ENCODE measurements around the gene DUSP12. TPM values are rescaled to one million over a fixed set of nuclear protein-coding genes. Genes with fewer than 3 reads are reported as not detected.

Gene DUSP12
- total RNA-seq, 1 experiment from 2014 or later, result 31.6 TPM

GRCh38 chr1:161702250-161702649 is 47.3 kb upstream of the DUSP12 start:
- DNase-seq (ENCODE audit: low read depth, low spot score), result no peak
- no peaks in the 10 kb centered on the region for H3K36me3 ChIP-seq (ENCODE audit: control insufficient read depth in 1 of 2, insufficient read depth in 2 of 2, low read length in 2 of 2)
- H3K4me3 ChIP-seq (replicated peaks in 1 of 2; ENCODE audit: low read depth in 1 of 2, low read length in 2 of 2), result no peak overlapping the region
- H3K9me2 ChIP-seq (ENCODE audit: insufficient read depth), result no peaks in the 10 kb centered on the region
- intact Hi-C loops (cut with micrococcal nuclease), result no loop called here
- POLR2A ChIA-PET, result interaction anchor here (0.6 kb wide), 1 partner anchor 24 kb away, joined by 3 read pairs; no protein-coding TSS in a partner anchor
- no peak overlapping the region for H3K4me2 ChIP-seq (ENCODE audit: low read length)
- no TSS peak for BruUV-seq (replicated peaks)
- no peaks in the 10 kb centered on the region for H3K9me3 ChIP-seq (ENCODE audit: control insufficient read depth in 1 of 2, insufficient read depth in 1 of 2, low read depth in 1 of 2, low read length in 2 of 2)
- RAD21 ChIA-PET (ENCODE audit: low non-redundant PET in 1 of 2, low total read pairs in 2 of 2, uncharacterized antibody in 2 of 2, unreplicated experiment in 2 of 2), result no interaction called here
- no peak for TF ChIP-seq EZH2 (IDR thresholded peaks at IDR 0.05)
- no peak for TF ChIP-seq ZFX (IDR thresholded peaks at IDR 0.05)
- no peak for TF ChIP-seq CTCF (IDR thresholded peaks at IDR 0.05 in 2 of 3, conservative IDR thresholded peaks at IDR 0.05 in 1 of 3; ENCODE audit: borderline replicate concordance in 1 of 3, insufficient read depth in 1 of 3, low read depth in 2 of 3, low read length in 2 of 3)
- no peak for TF ChIP-seq TCF7L2 (IDR thresholded peaks at IDR 0.05; ENCODE audit: borderline replicate concordance, extremely low read depth, insufficient read depth, insufficient read length)
- TF ChIP-seq EGR1 (IDR thresholded peaks at IDR 0.05; ENCODE audit: low read depth), result no peak
- no peak for TF ChIP-seq ELF1 (IDR thresholded peaks at IDR 0.05; ENCODE audit: borderline replicate concordance, low read depth)
- TF ChIP-seq RAD21 (IDR thresholded peaks at IDR 0.05; ENCODE audit: low read depth), result no peak
- no peak for ATAC-seq
- no peaks in the 10 kb centered on the region for H3K79me2 ChIP-seq (ENCODE audit: insufficient read depth, low read length)
- H2AFZ ChIP-seq (ENCODE audit: low read depth, low read length, poor library complexity, severe bottlenecking), result no peak overlapping the region
- H3K27me3 ChIP-seq (ENCODE audit: insufficient read depth, low read length), result no peaks in the 10 kb centered on the region
- no peak overlapping the region for H3K27ac ChIP-seq (ENCODE audit: low read depth, low read length)
- H4K20me1 ChIP-seq (ENCODE audit: insufficient read depth), result no peaks in the 10 kb centered on the region
- CTCF ChIA-PET, result interaction anchor here (0.8 kb wide), 1 partner anchor 39 kb away, joined by 3 read pairs; no protein-coding TSS in a partner anchor
- H3K9ac ChIP-seq (ENCODE audit: low read length), result no peak overlapping the region
- H3K4me1 ChIP-seq (ENCODE audit: control insufficient read depth in 1 of 2, insufficient read depth in 2 of 2, low read length in 2 of 2), result peaks cover 0 to 11% of the 10 kb centered on the region in 2 experiments; a peak in 2 of 4 replicates

DNA sequence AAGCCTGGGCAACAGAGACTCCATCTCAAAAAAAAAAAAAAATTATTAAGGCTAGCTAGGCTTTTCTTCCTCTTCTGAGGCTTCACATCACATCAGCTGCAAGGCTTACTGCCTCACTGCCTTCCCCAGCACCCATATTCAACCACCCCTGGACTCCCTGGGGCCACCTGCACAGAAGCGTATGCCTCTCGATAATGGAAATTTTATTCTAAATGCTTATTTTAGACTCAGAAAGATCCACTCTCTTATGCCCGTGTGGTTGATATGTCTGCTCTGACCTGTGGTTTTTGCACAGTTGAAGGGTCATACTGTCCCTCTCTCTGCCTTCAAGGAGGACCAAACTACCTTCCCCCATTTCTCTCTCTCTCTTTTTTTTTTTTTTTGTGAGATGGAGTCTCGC is 44.0 kb upstream of the DUSP12 start:
- no peaks in the 10 kb centered on the region for H4K20me1 ChIP-seq (ENCODE audit: insufficient read depth)
- H3K4me1 ChIP-seq (ENCODE audit: control insufficient read depth in 1 of 2, insufficient read depth in 2 of 2, low read length in 2 of 2), result peaks cover 0 to 11% of the 10 kb centered on the region in 2 experiments; a peak in 2 of 4 replicates
- CTCF ChIA-PET, result no interaction called here
- no peak overlapping the region for H3K4me3 ChIP-seq (replicated peaks in 1 of 2; ENCODE audit: low read depth in 1 of 2, low read length in 2 of 2)
- no peaks in the 10 kb centered on the region for H3K36me3 ChIP-seq (ENCODE audit: control insufficient read depth in 1 of 2, insufficient read depth in 2 of 2, low read length in 2 of 2)
- H3K9ac ChIP-seq (ENCODE audit: low read length), result no peak overlapping the region
- H3K27ac ChIP-seq (ENCODE audit: low read depth, low read length), result no peak overlapping the region
- no peaks in the 10 kb centered on the region for H3K9me2 ChIP-seq (ENCODE audit: insufficient read depth)
- intact Hi-C loops (cut with micrococcal nuclease), result no loop called here
- POLR2A ChIA-PET, result no interaction called here
- no peak for DNase-seq (ENCODE audit: low read depth, low spot score)
- no peak for ATAC-seq
- no peak for TF ChIP-seq ZFX (IDR thresholded peaks at IDR 0.05)
- no peak for TF ChIP-seq POLR2AphosphoS5 (IDR thresholded peaks at IDR 0.05; ENCODE audit: low read depth, low read length)
- TF ChIP-seq RAD21 (IDR thresholded peaks at IDR 0.05; ENCODE audit: low read depth), result no peak
- no peak for TF ChIP-seq FOSL1 (IDR thresholded peaks at IDR 0.05; ENCODE audit: low read depth)
- no peak for TF ChIP-seq POLR2A (IDR thresholded peaks at IDR 0.05; ENCODE audit: borderline replicate concordance, extremely low read depth, insufficient read depth, insufficient read length)
- no peak for TF ChIP-seq MAX (IDR thresholded peaks at IDR 0.05)
- no peaks in the 10 kb centered on the region for H3K27me3 ChIP-seq (ENCODE audit: insufficient read depth, low read length)
- no peak overlapping the region for H2AFZ ChIP-seq (ENCODE audit: low read depth, low read length, poor library complexity, severe bottlenecking)
- no peak overlapping the region for H3K4me2 ChIP-seq (ENCODE audit: low read length)
- BruUV-seq (replicated peaks), result no TSS peak
- RAD21 ChIA-PET (ENCODE audit: low non-redundant PET in 1 of 2, low total read pairs in 2 of 2, uncharacterized antibody in 2 of 2, unreplicated experiment in 2 of 2), result no interaction called here
- no peaks in the 10 kb centered on the region for H3K79me2 ChIP-seq (ENCODE audit: insufficient read depth, low read length)
- no peaks in the 10 kb centered on the region for H3K9me3 ChIP-seq (ENCODE audit: control insufficient read depth in 1 of 2, insufficient read depth in 1 of 2, low read depth in 1 of 2, low read length in 2 of 2)

All from HCT116 (cell line).